LNCAP (cell line): ENCODE results near the gene KCNJ14.

ENCODE experiments used
- CTCF ChIP-seq: fragments of 450-650 bp; IDR thresholded peaks from 2 replicates; pipeline ENCODE4 v1.5.1; 2017; ENCODE audit warnings: mild to moderate bottlenecking

Gene KCNJ14

GRCh38 chr19:48446579-48446978 is 8.8 kb upstream of the KCNJ14 start:
- no peak for TF ChIP-seq CTCF

- TF ChIP-seq CTCF: no peak
Measured at GRCh38 chr19:48448563-48448962, 6.8 kb upstream of the KCNJ14 start.

GRCh38 chr19:48450441-48450840 is 4.9 kb upstream of the KCNJ14 start:
- no peak for TF ChIP-seq CTCF

- no peak for TF ChIP-seq CTCF
Measured at GRCh38 chr19:48450863-48451262, 4.5 kb upstream of the KCNJ14 start.

- TF ChIP-seq CTCF: no peak
Measured at GRCh38 chr19:48451624-48452023, 3.8 kb upstream of the KCNJ14 start.

- no peak for TF ChIP-seq CTCF
Measured at GRCh38 chr19:48452289-48453190, 2.8 kb upstream of the KCNJ14 start.

- no peak for TF ChIP-seq CTCF
Measured at GRCh38 chr19:48454150-48454730, 1.1 kb upstream of the KCNJ14 start.
